Kidney tubule cell (primary cell): ENCODE data around the gene ST3GAL5.

Experiments
- DNase-seq: peaks from one replicate; pipeline ENCODE4 v3.0.0-alpha.2; 2018; ENCODE audit warnings: low spot score

Gene ST3GAL5

DNA sequence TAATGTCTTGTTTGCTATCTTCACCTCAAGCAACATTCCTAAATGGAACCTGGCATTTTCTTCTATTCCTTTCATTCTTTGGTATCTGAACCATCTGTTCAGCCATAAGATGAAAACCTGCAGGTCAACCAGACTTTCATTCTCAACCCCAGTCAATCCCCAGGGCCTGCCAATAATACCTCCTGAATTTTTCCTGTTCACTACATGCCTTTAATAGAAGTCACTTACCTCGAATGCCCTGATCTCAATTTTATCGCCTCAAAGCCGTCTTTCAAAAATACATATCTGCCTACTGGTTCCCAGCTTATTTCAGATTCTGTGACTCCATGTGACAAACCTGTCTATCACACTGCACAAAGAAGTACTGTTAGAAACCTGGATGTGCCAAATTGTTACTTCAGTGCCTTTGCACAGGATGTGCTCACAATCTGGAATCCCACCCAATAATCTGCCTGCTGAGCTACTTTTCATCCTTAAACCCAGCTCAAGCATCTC, 22.6 kb downstream of the ST3GAL5 start:
- no peak for DNase-seq

GRCh38 chr2:85865539-85866164, 23.1 kb downstream of the ST3GAL5 start:
- DNase-seq, result peak; percentile 23

- no peak for DNase-seq
Observed at GRCh38 chr2:85864654-85865053, 24.1 kb downstream of the ST3GAL5 start.

DNA sequence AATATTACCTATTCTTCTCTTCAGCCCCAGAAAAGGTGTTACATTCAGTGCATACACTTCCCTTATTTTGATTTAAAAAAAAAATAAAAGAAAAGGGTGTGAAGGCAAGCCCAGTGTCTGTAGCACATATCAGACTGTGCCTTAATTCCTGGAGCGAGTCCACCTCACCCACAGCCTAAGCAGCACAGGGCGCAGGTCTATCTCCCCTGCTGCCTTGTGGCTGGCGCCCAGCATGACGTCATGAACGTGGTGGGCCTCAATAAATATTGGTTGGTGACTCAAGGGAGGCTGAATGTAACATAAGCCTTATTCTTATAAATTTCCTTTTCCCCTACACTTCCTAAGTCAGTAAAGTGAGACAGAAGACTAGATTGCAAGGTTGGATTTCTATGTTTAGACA, 26.4 kb downstream of the ST3GAL5 start:
- peak; percentile 6 for DNase-seq

DNA sequence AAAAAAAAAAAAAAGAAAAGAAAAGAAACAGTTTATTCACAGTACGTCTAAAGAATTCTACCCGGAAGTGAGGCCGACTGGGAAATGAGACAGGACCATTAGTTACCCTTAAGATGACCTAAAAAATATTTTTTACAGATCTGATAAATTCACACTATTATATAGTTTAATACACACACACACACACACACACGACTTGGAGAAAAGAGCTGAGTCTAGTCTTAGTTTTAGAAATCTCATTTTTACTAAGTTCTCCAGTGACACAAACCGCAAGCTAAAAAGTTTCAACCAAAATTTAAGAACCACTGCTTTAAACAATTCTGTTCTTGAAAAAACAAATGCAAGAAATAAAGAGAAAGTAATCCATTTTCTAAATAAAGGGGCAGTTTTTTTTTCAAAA, 27.1 kb downstream of the ST3GAL5 start:
- DNase-seq, result no peak

DNA sequence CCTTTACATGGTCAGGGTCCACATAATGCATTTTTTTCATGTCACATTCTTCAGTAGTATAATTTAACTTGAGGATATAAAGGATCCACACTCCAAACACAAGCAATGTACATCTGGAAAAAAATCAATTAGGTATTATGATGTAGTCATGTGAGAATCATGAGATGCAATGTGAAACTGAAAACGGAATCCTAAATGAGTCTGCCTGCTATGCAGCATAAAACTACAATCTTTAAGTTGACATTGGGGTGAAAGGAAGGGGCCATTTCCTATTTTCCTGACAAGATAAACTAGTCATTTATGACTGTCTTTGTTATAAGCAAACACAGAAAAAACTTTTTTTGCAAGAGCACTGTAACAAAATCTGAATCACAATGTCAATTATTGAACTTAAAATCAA, 27.6 kb downstream of the ST3GAL5 start:
- DNase-seq, result no peak

DNA sequence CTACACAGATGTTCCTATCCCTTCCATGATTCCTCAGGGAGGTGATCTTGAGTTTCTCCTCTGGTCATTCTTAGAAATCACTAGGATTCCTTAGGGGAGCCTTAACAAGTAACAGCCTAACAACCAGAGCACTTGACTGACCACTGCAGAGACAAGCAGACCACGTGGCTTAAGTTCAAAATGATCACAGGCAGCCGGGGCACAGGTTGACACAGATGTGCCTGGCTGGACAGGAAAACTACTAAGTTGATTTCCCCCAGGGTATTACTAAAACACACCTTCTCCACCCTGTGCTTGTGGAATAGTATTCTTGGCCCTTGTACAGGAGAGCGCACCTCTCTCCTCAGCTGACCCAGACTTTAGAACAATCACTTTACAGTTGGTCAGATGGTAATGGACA, 29.9 kb downstream of the ST3GAL5 start:
- DNase-seq, result no peak

DNA sequence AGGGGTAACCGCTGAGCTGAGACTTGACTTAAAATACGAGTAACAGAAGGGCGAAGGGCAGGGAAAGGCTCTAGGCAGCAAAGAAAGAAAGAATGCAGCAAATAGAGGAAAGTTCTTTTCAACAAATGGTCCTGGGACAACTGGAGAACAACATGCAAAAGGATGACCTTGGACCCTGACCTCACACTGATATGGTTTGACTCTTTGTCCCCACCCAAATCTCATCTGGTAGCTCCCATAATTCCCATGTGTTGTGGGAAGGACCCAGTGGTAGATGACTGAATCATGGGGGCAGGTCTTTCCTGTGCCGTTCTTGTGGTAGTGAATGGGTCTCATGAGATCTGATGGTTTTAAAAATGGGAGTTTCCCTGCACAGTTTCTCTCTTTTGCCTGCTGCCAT, 33.9 kb downstream of the ST3GAL5 start:
- DNase-seq, result no peak

- no peak for DNase-seq
Observed at GRCh38 chr2:85854166-85854509, 34.7 kb downstream of the ST3GAL5 start.

GRCh38 chr2:85853499-85854165, 35.2 kb downstream of the ST3GAL5 start:
- DNase-seq, result no peak

DNA sequence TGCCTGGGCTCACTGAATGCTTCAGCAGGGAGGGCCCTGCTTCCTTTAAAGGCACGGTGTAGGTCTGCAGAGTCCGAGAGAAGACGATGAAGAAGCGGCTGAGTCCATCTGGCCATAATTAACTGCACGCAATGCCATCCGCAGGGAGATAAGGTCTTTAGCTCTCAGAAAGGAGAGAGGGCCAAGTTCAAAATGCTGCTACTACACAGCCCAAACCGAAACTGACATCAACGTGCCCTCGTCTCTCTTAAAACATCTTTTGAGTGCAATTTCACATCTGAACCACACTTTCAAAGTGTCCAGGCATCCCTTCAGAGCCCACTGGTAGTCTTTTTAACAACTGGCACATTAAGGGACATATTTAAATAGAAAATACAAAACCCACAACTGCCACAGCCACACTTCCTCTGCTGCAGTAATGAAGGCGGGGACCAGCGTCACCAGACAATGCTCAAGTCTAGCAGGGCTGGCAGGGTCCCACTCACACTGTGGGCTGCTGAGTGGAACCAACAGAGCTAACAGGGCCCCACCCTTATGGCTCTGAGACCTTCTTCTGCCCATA, 35.8 kb downstream of the ST3GAL5 start:
- DNase-seq, result no peak

DNA sequence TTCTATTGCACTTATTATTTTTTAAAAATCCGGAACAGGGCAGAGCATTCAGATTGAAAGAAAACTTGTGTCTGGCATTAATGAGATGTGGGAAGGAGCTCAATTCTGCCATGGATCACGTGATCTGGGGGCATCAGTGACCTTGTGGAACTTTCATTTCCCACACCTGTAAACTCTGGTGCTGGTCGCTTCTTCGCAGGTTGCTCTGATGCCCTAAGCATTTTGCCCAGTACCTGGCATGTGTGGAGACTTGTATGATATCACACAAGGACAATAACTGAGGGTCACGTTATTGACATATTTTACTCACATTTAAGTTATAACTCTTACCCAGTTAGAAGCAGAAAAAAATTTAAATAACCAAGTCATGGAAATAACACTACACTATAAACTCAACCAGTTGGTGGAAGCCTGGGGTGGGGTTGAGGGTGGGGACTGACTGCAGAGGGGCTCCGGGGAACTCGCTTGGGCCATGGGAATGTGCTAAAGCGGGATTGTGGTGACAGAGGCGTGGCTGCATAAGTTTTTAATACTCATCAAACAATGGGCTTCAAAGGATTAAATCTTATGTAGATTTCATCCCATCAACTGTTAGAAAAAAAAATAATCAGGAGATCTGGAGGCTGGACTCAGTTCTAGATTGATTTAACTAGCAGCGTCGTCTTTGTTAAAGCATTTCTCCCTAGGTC, 36.5 kb downstream of the ST3GAL5 start:
- no peak for DNase-seq

- DNase-seq, result peak; percentile 2
Observed at GRCh38 chr2:85851253-85852151, 37.3 kb downstream of the ST3GAL5 start.

GRCh38 chr2:85850451-85850850, 38.3 kb downstream of the ST3GAL5 start:
- no peak for DNase-seq

DNA sequence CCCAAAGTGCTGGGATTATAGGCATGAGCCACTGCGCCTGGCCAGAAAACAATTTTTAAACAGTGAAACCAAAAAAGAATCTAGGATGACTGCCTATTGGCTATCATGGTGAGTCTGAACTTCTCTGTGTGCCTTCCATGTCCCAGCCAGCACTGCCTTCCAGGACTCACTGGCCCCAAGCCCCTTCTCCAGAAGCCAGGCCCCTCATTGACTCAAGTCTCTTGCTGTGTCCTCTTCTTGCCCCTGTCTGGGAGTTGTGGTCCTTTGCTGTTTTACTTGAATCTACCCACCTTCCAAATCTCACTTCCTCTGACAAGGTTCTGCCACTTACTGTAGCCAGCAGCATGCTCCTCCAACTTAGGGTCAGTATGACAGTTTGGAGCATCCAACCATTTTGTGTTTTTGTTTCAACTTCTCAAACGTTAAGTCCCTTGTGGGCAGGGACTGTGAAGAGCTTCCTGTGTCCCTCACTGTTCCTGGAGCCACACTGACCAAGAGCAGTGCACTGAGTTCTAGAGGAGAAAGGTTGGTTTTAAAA, 41.7 kb downstream of the ST3GAL5 start:
- DNase-seq, result no peak

DNA sequence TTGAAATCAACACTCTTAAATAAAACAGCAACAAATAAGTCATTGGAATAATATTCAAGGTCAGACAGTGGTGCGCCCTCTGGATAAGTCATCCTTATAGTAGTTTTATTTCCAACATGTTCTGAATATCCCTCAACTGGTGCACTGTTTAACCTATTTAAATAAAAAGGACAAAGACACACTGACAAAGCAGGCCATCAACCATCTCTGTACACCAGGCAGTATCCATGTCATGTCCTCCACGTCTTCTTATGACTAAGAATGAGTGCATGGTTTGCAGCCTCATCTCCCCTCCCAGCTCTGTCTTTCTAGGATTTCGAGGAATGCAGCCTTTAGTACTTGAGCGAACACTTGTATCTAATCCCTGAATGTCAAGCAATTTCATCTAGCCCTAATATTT, 42.4 kb downstream of the ST3GAL5 start:
- peak; percentile 39 for DNase-seq

DNA sequence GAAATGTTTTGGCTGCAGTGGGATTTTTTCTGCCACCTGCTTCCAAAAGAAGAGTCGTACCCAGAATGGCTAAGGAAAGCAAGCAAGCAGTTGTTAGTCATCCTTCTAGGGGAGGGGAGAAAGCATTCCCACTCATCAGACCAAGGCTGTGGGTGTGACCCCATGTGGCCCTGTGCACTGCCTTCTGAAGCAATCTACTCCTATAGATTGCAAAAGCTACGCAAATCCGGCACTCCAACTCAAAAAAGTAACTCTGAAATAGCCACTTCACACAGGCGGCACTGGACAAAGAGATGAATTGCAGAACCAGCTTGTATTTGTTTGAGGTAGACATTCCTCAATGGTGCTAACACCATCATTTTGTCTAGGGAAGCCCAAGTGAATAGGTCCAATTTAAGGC, 44.3 kb downstream of the ST3GAL5 start:
- no peak for DNase-seq

DNA sequence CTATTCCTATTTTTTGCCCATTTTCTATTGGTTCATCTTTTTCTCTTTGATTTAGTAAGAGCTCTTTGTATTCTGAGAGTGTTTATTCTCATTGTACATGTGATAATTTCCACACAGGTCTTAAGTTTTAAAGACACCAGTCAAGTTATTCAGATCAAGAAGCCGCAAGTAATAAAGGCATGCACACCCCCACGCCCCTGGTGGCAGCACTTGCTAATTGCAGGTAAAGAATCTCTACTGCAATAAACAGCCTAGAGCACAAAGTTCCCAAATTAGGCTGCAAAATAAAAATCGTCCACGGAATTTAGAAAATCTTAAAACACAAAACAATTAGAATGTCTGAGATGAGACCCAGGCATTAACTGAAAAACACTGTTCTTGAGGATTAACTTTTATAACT, 45.2 kb downstream of the ST3GAL5 start:
- no peak for DNase-seq

DNA sequence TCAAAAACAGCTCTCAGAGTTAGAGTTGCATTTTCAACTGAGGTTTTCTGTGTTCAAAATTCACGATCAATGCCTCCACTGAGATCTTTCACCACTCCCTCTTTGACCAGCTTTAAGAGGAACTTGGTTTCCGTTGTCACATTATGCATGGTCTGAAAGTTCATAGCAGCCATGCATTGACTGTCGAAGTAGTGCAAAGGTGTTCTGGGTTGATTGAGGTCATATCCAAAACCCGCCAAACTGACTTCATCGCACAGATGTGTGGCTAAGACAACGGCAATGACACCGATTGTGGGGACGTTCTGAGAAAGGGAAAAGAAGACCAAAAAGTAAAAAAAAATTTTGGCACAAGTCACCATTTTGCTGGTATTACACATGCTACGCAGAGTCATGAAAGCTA, 48.7 kb downstream of the ST3GAL5 start:
- DNase-seq, result no peak

DNA sequence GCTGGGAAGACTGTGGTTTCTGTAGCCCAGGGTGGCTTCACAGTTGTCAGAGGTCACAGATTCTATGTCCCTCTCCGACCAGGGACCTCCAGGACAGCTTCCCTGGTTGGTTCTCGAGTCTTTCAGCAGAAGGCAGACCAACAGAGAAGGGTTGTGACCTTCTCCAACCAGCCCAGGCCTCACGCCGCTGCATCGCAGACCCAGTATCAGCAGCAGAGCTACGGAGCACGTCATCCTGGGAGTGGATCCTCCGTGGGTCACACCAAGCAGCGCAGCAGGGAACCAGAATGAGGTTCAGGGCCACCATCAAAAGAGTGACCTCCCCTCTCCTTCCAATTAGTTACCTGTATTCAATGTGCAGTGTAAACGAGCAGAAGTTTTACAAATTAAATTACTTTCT, 49.3 kb downstream of the ST3GAL5 start:
- DNase-seq, result no peak

- DNase-seq, result no peak
Observed at GRCh38 chr2:85838641-85839040, 50.1 kb downstream of the ST3GAL5 start.

- no peak for DNase-seq
Observed at GRCh38 chr2:85838181-85838580, 50.6 kb downstream of the ST3GAL5 start.
